ENCODE measurements around the gene SNF8. TPM values are rescaled to one million over a fixed set of nuclear protein-coding genes. Genes with fewer than 3 reads are reported as not detected.

The SNF8 gene
- total RNA-seq, 1 experiment from 2014 or later: 136 TPM

GRCh38 chr17:48892940-48893645 is 51.5 kb downstream of the SNF8 start (continued):
- TF ChIP-seq TEAD4 (CRISPR knock-in tag; IDR thresholded peaks at IDR 0.05) (no peak), TP53 (CRISPR knock-in tag; IDR thresholded peaks at IDR 0.05) (no peak), ZSCAN18 (CRISPR knock-in tag; IDR thresholded peaks at IDR 0.05) (no peak)

DNA sequence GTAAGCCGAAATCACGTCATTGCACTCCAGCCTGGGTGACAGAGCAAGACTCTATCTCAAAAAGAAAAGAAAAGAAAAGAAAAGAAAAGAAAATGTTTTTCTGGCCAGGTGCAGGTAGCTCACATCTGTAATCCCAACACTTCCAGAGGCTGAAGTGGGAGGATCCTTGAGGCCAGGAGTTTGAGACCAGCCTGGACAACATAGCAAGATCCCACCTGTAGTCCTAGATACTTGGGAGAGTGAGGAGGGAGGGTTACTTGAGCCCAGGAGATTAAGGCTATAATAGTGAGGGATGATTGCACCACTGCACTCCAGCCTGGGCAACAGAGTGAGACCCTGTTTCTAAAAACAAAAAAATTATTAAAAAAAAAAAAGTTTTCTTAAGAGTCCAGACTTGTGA is 54.6 kb downstream of the SNF8 start:
- Mint-ChIP-seq H3K4me3 (no peak overlapping the region), H3K36me3 (peaks cover 4% of the 10 kb centered on the region; the same call in 1 of the 2 replicates), H3K27ac (no peak overlapping the region), H3K27me3 (ENCODE audit: low read depth) (no peaks in the 10 kb centered on the region), H3K9me3 (no peaks in the 10 kb centered on the region), H3K4me1 (peaks cover 15% of the 10 kb centered on the region)
- DNase-seq (ENCODE audit: low spot score) (no peak), ATAC-seq (no peak)
- TF ChIP-seq ZNF121 (CRISPR knock-in tag; IDR thresholded peaks at IDR 0.05): peak; percentile 86; the same call in 1 of the 2 replicates
- TF ChIP-seq ZBTB21 (CRISPR knock-in tag; IDR thresholded peaks at IDR 0.05; ENCODE audit: borderline replicate concordance): no peak
- TF ChIP-seq GTF2I (CRISPR knock-in tag; conservative IDR thresholded peaks at IDR 0.05): 0 out of 2 replicates have a peak, but pooled peaks have one; percentile 48
- TF ChIP-seq NR3C1 (CRISPR knock-in tag; conservative IDR thresholded peaks at IDR 0.05; ENCODE audit: low read depth): no peak
- CTCF ChIA-PET: interaction anchor here (0.6 to 1.2 kb wide), 2 partner anchors 24 to 218 kb away, joined by 3 read pairs; no protein-coding TSS in a partner anchor
- POLR2A ChIA-PET: no interaction called here

DNA sequence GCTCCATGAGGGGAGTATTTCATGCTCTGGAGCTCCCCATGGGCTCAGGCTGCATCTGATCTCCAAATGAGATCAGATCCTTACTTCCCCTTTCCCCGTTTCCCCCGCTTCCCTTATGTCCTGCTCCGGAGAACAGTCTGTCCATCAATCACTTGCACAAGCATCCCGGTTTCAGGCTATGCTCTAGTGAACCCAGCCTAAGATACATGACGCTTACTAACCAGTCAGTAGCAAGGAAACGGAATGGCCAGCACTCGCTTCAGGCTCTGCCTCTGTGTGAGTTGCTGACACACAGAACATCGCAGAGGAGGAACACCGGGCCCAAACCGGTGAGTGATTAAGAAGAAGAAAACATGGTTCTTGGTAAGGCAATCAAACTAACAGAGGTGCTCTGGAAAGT is 61.5 kb downstream of the SNF8 start:
- DNase-seq (ENCODE audit: low spot score): no peak
- H3K4me3 Mint-ChIP-seq: no peak overlapping the region
- H3K27ac Mint-ChIP-seq: peak overlapping the region; percentile 50; the same call in 1 of the 2 replicates
- POLR2A ChIA-PET: interaction anchor here (0.6 kb wide), 1 partner anchor 11 kb away, joined by 3 read pairs; no protein-coding TSS in a partner anchor
- no peaks in the 10 kb centered on the region for H3K9me3 Mint-ChIP-seq
- H3K27me3 Mint-ChIP-seq (ENCODE audit: low read depth): no peaks in the 10 kb centered on the region
- CTCF ChIA-PET: interaction anchor here (1.6 to 7.6 kb wide), 6 partner anchors 10 to 212 kb away, joined by 3 to 355 read pairs (median 16); partner anchors contain the start of genes ATP5MC1 and TTLL6
- H3K4me1 Mint-ChIP-seq: peaks cover 8% of the 10 kb centered on the region; the same call in 1 of the 2 replicates
- H3K36me3 Mint-ChIP-seq: no peaks in the 10 kb centered on the region
- ATAC-seq: no peak
- TF ChIP-seq, protein P1, sequence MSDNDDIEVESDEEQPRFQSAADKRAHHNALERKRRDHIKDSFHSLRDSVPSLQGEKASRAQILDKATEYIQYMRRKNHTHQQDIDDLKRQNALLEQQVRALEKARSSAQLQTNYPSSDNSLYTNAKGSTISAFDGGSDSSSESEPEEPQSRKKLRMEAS (CRISPR knock-in tag; IDR thresholded peaks at IDR 0.05): no peak
- TF ChIP-seq, protein P2, sequence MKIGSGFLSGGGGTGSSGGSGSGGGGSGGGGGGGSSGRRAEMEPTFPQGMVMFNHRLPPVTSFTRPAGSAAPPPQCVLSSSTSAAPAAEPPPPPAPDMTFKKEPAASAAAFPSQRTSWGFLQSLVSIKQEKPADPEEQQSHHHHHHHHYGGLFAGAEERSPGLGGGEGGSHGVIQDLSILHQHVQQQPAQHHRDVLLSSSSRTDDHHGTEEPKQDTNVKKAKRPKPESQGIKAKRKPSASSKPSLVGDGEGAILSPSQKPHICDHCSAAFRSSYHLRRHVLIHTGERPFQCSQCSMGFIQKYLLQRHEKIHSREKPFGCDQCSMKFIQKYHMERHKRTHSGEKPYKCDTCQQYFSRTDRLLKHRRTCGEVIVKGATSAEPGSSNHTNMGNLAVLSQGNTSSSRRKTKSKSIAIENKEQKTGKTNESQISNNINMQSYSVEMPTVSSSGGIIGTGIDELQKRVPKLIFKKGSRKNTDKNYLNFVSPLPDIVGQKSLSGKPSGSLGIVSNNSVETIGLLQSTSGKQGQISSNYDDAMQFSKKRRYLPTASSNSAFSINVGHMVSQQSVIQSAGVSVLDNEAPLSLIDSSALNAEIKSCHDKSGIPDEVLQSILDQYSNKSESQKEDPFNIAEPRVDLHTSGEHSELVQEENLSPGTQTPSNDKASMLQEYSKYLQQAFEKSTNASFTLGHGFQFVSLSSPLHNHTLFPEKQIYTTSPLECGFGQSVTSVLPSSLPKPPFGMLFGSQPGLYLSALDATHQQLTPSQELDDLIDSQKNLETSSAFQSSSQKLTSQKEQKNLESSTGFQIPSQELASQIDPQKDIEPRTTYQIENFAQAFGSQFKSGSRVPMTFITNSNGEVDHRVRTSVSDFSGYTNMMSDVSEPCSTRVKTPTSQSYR (CRISPR knock-in tag; IDR thresholded peaks at IDR 0.05): no peak
- TF ChIP-seq AFF4 (CRISPR knock-in tag; IDR thresholded peaks at IDR 0.05; ENCODE audit: borderline replicate concordance) (no peak), AR (CRISPR knock-in tag; IDR thresholded peaks at IDR 0.05) (no peak), ZNF671 (CRISPR knock-in tag; IDR thresholded peaks at IDR 0.05) (no peak), ATF1 (CRISPR knock-in tag; IDR thresholded peaks at IDR 0.05) (no peak), CDX4 (CRISPR knock-in tag; IDR thresholded peaks at IDR 0.05; ENCODE audit: borderline replicate concordance) (no peak)
- TF ChIP-seq, protein P3, sequence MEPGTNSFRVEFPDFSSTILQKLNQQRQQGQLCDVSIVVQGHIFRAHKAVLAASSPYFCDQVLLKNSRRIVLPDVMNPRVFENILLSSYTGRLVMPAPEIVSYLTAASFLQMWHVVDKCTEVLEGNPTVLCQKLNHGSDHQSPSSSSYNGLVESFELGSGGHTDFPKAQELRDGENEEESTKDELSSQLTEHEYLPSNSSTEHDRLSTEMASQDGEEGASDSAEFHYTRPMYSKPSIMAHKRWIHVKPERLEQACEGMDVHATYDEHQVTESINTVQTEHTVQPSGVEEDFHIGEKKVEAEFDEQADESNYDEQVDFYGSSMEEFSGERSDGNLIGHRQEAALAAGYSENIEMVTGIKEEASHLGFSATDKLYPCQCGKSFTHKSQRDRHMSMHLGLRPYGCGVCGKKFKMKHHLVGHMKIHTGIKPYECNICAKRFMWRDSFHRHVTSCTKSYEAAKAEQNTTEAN (CRISPR knock-in tag; IDR thresholded peaks at IDR 0.05): no peak
- TF ChIP-seq, protein P4, sequence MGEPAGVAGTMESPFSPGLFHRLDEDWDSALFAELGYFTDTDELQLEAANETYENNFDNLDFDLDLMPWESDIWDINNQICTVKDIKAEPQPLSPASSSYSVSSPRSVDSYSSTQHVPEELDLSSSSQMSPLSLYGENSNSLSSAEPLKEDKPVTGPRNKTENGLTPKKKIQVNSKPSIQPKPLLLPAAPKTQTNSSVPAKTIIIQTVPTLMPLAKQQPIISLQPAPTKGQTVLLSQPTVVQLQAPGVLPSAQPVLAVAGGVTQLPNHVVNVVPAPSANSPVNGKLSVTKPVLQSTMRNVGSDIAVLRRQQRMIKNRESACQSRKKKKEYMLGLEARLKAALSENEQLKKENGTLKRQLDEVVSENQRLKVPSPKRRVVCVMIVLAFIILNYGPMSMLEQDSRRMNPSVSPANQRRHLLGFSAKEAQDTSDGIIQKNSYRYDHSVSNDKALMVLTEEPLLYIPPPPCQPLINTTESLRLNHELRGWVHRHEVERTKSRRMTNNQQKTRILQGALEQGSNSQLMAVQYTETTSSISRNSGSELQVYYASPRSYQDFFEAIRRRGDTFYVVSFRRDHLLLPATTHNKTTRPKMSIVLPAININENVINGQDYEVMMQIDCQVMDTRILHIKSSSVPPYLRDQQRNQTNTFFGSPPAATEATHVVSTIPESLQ (CRISPR knock-in tag; IDR thresholded peaks at IDR 0.05): no peak
